Epithelial cell of esophagus (primary cell): Measurements from ENCODE around the gene SDCCAG8.
A peak's percentile ranks its signal among the peaks of the same experiment; 100 is the strongest.

Experiments used
- DNase-seq: peaks from one replicate; pipeline ENCODE4 v3.0.0; 2010; ENCODE audit warnings: low read depth
- H3K4me3 ChIP-seq: 2 replicates; pipeline ENCODE4 v1.5.1; 2011; ENCODE audit warnings: mild to moderate bottlenecking, low read length, control low read depth
- CTCF ChIP-seq: IDR thresholded peaks from 2 replicates; pipeline ENCODE4 v1.5.1; 2011; ENCODE audit warnings: low read depth, mild to moderate bottlenecking, low read length, control low read depth, inconsistent platforms; ENCODE audit not compliant: insufficient read depth; ENCODE audit errors: missing control alignments

SDCCAG8 gene

GRCh38 chr1:243483952-243484351 is 228.1 kb downstream of the SDCCAG8 start:
- DNase-seq = no peak
- H3K4me3 ChIP-seq = no peak overlapping the region
- no peak for TF ChIP-seq CTCF

- no peak for DNase-seq
- no peak overlapping the region for H3K4me3 ChIP-seq
- no peak for TF ChIP-seq CTCF
Measured at GRCh38 chr1:243487036-243487648, 231.3 kb downstream of the SDCCAG8 start.

- DNase-seq = peak; percentile 78
- peak overlapping the region; percentile 56 for H3K4me3 ChIP-seq
- TF ChIP-seq CTCF = no peak
Measured at GRCh38 chr1:243487649-243488227, 231.9 kb downstream of the SDCCAG8 start.

GRCh38 chr1:243488459-243489157 is 232.8 kb downstream of the SDCCAG8 start:
- no peak for TF ChIP-seq CTCF
- DNase-seq = no peak
- H3K4me3 ChIP-seq = peak overlapping the region; percentile 56

GRCh38 chr1:243489158-243489527 is 233.3 kb downstream of the SDCCAG8 start:
- H3K4me3 ChIP-seq = no peak overlapping the region
- no peak for TF ChIP-seq CTCF
- DNase-seq = no peak

- DNase-seq = no peak
- TF ChIP-seq CTCF = no peak
- H3K4me3 ChIP-seq = no peak overlapping the region
Measured at GRCh38 chr1:243489681-243490546, 234.1 kb downstream of the SDCCAG8 start.
